Measurements from ENCODE around the gene ZMIZ1. TPM values are rescaled to one million over a fixed set of nuclear protein-coding genes. Genes with fewer than 3 reads are reported as not detected.
A peak's percentile ranks its signal among the peaks of the same experiment; 100 is the strongest.

Gene ZMIZ1
- polyA plus RNA-seq, 3 donors: 3.3 to 64.6 (median 8.9) TPM

DNA sequence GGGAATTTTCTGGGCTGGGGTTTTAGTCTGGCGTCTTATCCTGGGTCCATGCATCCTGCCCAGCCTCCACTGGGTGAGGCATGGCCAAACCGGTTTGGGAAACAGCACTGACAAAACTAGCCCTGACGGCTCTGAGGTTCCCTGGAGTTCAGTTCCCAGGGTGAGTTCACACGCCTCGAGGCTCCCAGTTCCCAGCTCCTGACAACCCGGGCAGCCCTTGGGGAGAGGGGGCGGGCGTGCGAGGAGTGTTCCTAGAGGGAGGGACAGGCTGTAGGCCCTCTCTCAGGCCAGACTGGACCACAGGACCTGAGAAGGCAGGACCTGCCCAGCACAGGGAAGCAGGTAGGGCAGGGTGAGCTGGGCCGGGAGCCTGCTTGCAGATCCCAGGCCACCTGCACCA, 196.2 kb downstream of the ZMIZ1 start:
- H3K9me3 Mint-ChIP-seq: peaks cover 0 to 2% (median 0%) of the 10 kb centered on the region in 7 donors
- Histone ChIP-seq H2AFZ (ENCODE audit: insufficient read depth, low read depth, low read length, poor library complexity, severe bottlenecking) (no peak overlapping the region), H3K4me1 (ENCODE audit: control insufficient read depth in 1 of 2, insufficient read depth in 2 of 2, low read length in 2 of 2) (peaks cover 61 to 68% of the 10 kb centered on the region in 2 donors), H3K27me3 (ENCODE audit: control insufficient read depth in 2 of 2, insufficient read depth in 2 of 2, low read length in 2 of 2) (no peaks in the 10 kb centered on the region), H3K4me3 (replicated peaks in 1 of 3; ENCODE audit: low read depth in 2 of 3, low read length in 3 of 3) (no peak overlapping the region), H3K9ac (ENCODE audit: insufficient read depth, low read length, poor library complexity, severe bottlenecking) (no peak overlapping the region), H3K79me2 (ENCODE audit: insufficient read depth, low read length) (peaks cover 79% of the 10 kb centered on the region), H3K36me3 (replicated peaks in 1 of 2; ENCODE audit: control insufficient read depth in 1 of 2, insufficient read depth in 2 of 2, low read length in 2 of 2) (peaks cover 12 to 32% of the 10 kb centered on the region in 2 donors), H4K20me1 (ENCODE audit: insufficient read depth, low read length) (peaks cover 27% of the 10 kb centered on the region), H3K4me2 (replicated peaks; ENCODE audit: extremely low read depth, low read length, poor library complexity, severe bottlenecking) (no peak overlapping the region), H3K9me3 (replicated peaks in 1 of 2; ENCODE audit: control insufficient read depth in 1 of 2, insufficient read depth in 1 of 2, low read length in 2 of 2) (no peaks in the 10 kb centered on the region), H3K27ac (ENCODE audit: low read depth in 1 of 2, low read length in 2 of 2) (peak overlapping the region; percentile 98 to 100)
- H3K4me3 Mint-ChIP-seq: no peak overlapping the region
- intact Hi-C loops (cut with micrococcal nuclease): loop anchor here in 1 of 2 donors (10.0 kb wide), 1 partner anchor 510 kb away; no protein-coding TSS in a partner anchor
- peaks cover 59 to 78% of the 10 kb centered on the region in 2 donors for H3K36me3 Mint-ChIP-seq
- peak overlapping the region; percentile 89 to 100 (median 99) for H3K27ac Mint-ChIP-seq
- TF ChIP-seq, protein P1, sequence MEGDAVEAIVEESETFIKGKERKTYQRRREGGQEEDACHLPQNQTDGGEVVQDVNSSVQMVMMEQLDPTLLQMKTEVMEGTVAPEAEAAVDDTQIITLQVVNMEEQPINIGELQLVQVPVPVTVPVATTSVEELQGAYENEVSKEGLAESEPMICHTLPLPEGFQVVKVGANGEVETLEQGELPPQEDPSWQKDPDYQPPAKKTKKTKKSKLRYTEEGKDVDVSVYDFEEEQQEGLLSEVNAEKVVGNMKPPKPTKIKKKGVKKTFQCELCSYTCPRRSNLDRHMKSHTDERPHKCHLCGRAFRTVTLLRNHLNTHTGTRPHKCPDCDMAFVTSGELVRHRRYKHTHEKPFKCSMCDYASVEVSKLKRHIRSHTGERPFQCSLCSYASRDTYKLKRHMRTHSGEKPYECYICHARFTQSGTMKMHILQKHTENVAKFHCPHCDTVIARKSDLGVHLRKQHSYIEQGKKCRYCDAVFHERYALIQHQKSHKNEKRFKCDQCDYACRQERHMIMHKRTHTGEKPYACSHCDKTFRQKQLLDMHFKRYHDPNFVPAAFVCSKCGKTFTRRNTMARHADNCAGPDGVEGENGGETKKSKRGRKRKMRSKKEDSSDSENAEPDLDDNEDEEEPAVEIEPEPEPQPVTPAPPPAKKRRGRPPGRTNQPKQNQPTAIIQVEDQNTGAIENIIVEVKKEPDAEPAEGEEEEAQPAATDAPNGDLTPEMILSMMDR (IDR thresholded peaks at IDR 0.05): no peak
- 86% methylated on average over 9 of the region's 10 CpGs for WGBS (ENCODE audit: insufficient coverage)
- no peak for DNase-seq
- H3K27me3 Mint-ChIP-seq (ENCODE audit: low read depth in 3 of 3): peaks cover 0 to 3% (median 1%) of the 10 kb centered on the region in 3 donors
- H3K4me1 Mint-ChIP-seq: peaks cover 82% of the 10 kb centered on the region

DNA sequence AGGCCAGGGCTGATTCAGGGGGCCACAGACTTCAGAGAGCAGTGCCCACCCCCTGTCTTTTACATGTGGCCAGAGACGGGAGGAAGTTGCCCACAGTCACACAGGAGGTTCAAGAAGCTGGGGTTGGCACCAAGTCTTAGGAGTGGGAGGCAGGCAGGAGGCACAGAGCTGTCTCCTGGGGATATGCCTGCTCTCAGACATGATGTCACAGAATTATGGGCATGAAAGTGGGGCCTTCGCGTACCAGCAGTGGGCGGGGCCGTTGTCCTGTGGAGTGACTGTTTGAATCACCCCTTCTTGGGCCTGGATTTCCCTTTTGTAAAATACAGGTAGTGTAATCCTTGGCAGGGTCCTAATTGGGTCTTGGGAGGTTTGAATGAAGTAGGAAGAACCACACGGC, 197.3 kb downstream of the ZMIZ1 start:
- peaks cover 75% of the 10 kb centered on the region for H3K79me2 ChIP-seq (ENCODE audit: insufficient read depth, low read length)
- H3K27me3 ChIP-seq (ENCODE audit: control insufficient read depth in 2 of 2, insufficient read depth in 2 of 2, low read length in 2 of 2): no peaks in the 10 kb centered on the region
- intact Hi-C loops (cut with micrococcal nuclease): loop anchor here in 1 of 2 donors (2.0 to 10.0 kb wide), 4 partner anchors 15 to 511 kb away; no protein-coding TSS in a partner anchor
- H3K9me3 ChIP-seq (replicated peaks in 1 of 2; ENCODE audit: control insufficient read depth in 1 of 2, insufficient read depth in 1 of 2, low read length in 2 of 2): no peaks in the 10 kb centered on the region
- peak overlapping the region; percentile 54 for H3K4me2 ChIP-seq (replicated peaks; ENCODE audit: extremely low read depth, low read length, poor library complexity, severe bottlenecking)
- H3K27ac Mint-ChIP-seq: peak overlapping the region; percentile 99 to 100 (median 99)
- peak; percentile 82 to 90 (median 86) for DNase-seq
- TF ChIP-seq, protein P1 (IDR thresholded peaks at IDR 0.05): no peak
- H2AFZ ChIP-seq (ENCODE audit: insufficient read depth, low read depth, low read length, poor library complexity, severe bottlenecking): no peak overlapping the region
- peak overlapping the region; percentile 98 to 100 for H3K27ac ChIP-seq (ENCODE audit: low read depth in 1 of 2, low read length in 2 of 2)
- H3K36me3 Mint-ChIP-seq: peaks cover 58 to 72% of the 10 kb centered on the region in 2 donors
- peaks cover 91% of the 10 kb centered on the region for H3K4me1 Mint-ChIP-seq
- peaks cover 0 to 2% (median 0%) of the 10 kb centered on the region in 7 donors for H3K9me3 Mint-ChIP-seq
- peak overlapping the region; percentile 37 to 63 for H3K4me3 Mint-ChIP-seq
- H3K27me3 Mint-ChIP-seq (ENCODE audit: low read depth in 3 of 3): peaks cover 0 to 3% (median 0%) of the 10 kb centered on the region in 3 donors
- WGBS (ENCODE audit: insufficient coverage): 18% methylated on average over 5 of the region's 6 CpGs
- H4K20me1 ChIP-seq (ENCODE audit: insufficient read depth, low read length): peaks cover 17% of the 10 kb centered on the region
- peaks cover 8 to 28% of the 10 kb centered on the region in 2 donors for H3K36me3 ChIP-seq (replicated peaks in 1 of 2; ENCODE audit: control insufficient read depth in 1 of 2, insufficient read depth in 2 of 2, low read length in 2 of 2)
- peak overlapping the region; percentile 95 for H3K9ac ChIP-seq (ENCODE audit: insufficient read depth, low read length, poor library complexity, severe bottlenecking)
- H3K4me3 ChIP-seq (replicated peaks in 1 of 3; ENCODE audit: low read depth in 2 of 3, low read length in 3 of 3): peak overlapping the region in 1 of 3 experiments; percentile 16
- H3K4me1 ChIP-seq (ENCODE audit: control insufficient read depth in 1 of 2, insufficient read depth in 2 of 2, low read length in 2 of 2): peaks cover 72 to 80% of the 10 kb centered on the region in 2 donors
